K562 (cell line): Measurements from ENCODE around the gene ENTPD8. TPM values are rescaled to one million over a fixed set of nuclear protein-coding genes. Genes with fewer than 3 reads are reported as not detected.

Source experiments
- BCLAF1 ChIP-seq, 2 experiments: fragments of 450-650 bp in 1 of 2; IDR thresholded peaks; 2 replicates each; pipeline ENCODE4 v1.6.1; 2011 to 2017; ENCODE audit warnings: low read depth in 2 of 2, antibody characterized with exemption in 1 of 2, borderline replicate concordance in 1 of 2, low read length in 1 of 2, mild to moderate bottlenecking in 1 of 2, mixed read lengths in 1 of 2; ENCODE audit not compliant: control insufficient read depth in 1 of 2
- BRD4 ChIP-seq: fragments of 200-600 bp; sonication (generic); IDR thresholded peaks from 2 replicates; pipeline ENCODE4 v1.6.1; 2017; ENCODE audit warnings: inconsistent platforms
- CTBP1 ChIP-seq: fragments of 450-650 bp; IDR thresholded peaks from 2 replicates; pipeline ENCODE4 v1.6.1; 2016; ENCODE audit warnings: borderline replicate concordance
- CTCF ChIP-seq, 3 experiments: IDR thresholded peaks in 2 of 3; conservative IDR thresholded peaks in 1 of 3; 2 replicates each; pipeline ENCODE4 v1.5.1; 2011 to 2012; ENCODE audit warnings: low read length in 3 of 3, mild to moderate bottlenecking in 3 of 3, control low read depth in 2 of 3, improper control_type of control experiment in 1 of 3, inconsistent platforms in 1 of 3, low read depth in 1 of 3, mixed read lengths in 1 of 3, moderate library complexity in 1 of 3; ENCODE audit not compliant: insufficient read depth in 2 of 3
- DLX4 ChIP-seq: fragments of 250-450 bp; sonication (Bioruptor Pico); IDR thresholded peaks from 2 replicates; pipeline ENCODE4 v1.6.1; 2021; ENCODE audit warnings: mild to moderate bottlenecking
- EZH2 ChIP-seq: IDR thresholded peaks from 2 replicates; pipeline ENCODE4 v1.6.1; 2012; ENCODE audit warnings: low read depth, mild to moderate bottlenecking, inconsistent platforms, low read length, borderline replicate concordance
- FOS ChIP-seq: IDR thresholded peaks from 3 replicates; pipeline ENCODE4 v1.6.1; 2011; ENCODE audit not compliant: insufficient read length; ENCODE audit errors: extremely low read depth
- FOXK1 ChIP-seq: sonication (generic); formaldehyde crosslinking; IDR thresholded peaks from 2 replicates; pipeline ENCODE4 v1.8.0; 2022; ENCODE audit warnings: missing genetic modification reagents, mild to moderate bottlenecking, borderline replicate concordance
- MAX ChIP-seq: sonication (generic); formaldehyde crosslinking; IDR thresholded peaks from 2 replicates; pipeline ENCODE4 v1.9.0; 2022; ENCODE audit warnings: mild to moderate bottlenecking, missing genetic modification reagents
- MYC ChIP-seq, 2 experiments: fragments of 250-450 bp in 1 of 2; sonication (Bioruptor Pico) in 1 of 2; IDR thresholded peaks; 2 replicates each; pipeline versions ENCODE4 v1.5.1 to v1.6.1; 2012 to 2021; ENCODE audit warnings: low read depth in 2 of 2, borderline replicate concordance in 1 of 2, improper control_type of control experiment in 1 of 2, low read length in 1 of 2, mild to moderate bottlenecking in 1 of 2, moderate library complexity in 1 of 2
- NCOA2 ChIP-seq, 2 experiments: fragments of 450-650 bp; IDR thresholded peaks; 2 replicates each; pipeline ENCODE4 v1.6.1; 2018; ENCODE audit warnings: mild to moderate bottlenecking in 2 of 2, moderate library complexity in 1 of 2; ENCODE audit not compliant: partially characterized antibody in 2 of 2
- NFE2 ChIP-seq: IDR thresholded peaks from 2 replicates; pipeline ENCODE4 v1.6.1; 2014; ENCODE audit warnings: antibody characterized with exemption, low read depth
- TAL1 ChIP-seq: fragments of 450-650 bp; IDR thresholded peaks from 2 replicates; pipeline ENCODE4 v1.6.1; 2016; ENCODE audit warnings: mild to moderate bottlenecking
- TRIM24 ChIP-seq, 2 experiments: fragments of 450-650 bp; IDR thresholded peaks; 2 replicates each; pipeline ENCODE4 v1.6.1; 2016
- ZBTB11 ChIP-seq, 3 experiments: fragments of 200-800 bp in 1 of 3; fragments of 250-450 bp in 1 of 3; fragments of 450-650 bp in 1 of 3; sonication (Bioruptor Pico) in 1 of 3; sonication (Bioruptor generic) in 1 of 3; formaldehyde crosslinking in 1 of 3; IDR thresholded peaks; 2 replicates each; pipeline versions ENCODE4 v1.6.1 to v1.8.0; 2016 to 2022; ENCODE audit warnings: mild to moderate bottlenecking in 2 of 3, missing genetic modification characterization in 2 of 3, missing compliant biosample characterization in 1 of 3, moderate library complexity in 1 of 3
- ZNF165 ChIP-seq: fragments of 250-450 bp; sonication (Bioruptor Pico); IDR thresholded peaks from 2 replicates; pipeline ENCODE4 v1.4.0; 2020; ENCODE audit warnings: borderline replicate concordance
- ZNF695 ChIP-seq: fragments of 450-650 bp; formaldehyde crosslinking; IDR thresholded peaks from 2 replicates; pipeline ENCODE4 v1.4.0; 2020; ENCODE audit warnings: mild to moderate bottlenecking, moderate library complexity
- polyA plus RNA-seq, 8 experiments: library from polyadenylated mRNA; depleted of rRNA in 4 of 8; stranded (reverse) in 5 of 8; unstranded in 3 of 8; fragments of >200 nt; fragmentation: Nextera tagmentation in 2 of 8; fragmentation: Illumina TruSeq in 1 of 8; extraction: Ambion mirVana in 2 of 8; extraction: Trizol in 1 of 8; gene quantifications; 2 replicates each; pipeline versions ENCODE4 v1.2.1 to v1.2.3, GENCODE V29; 2011 to 2014; ENCODE audit warnings: inconsistent platforms in 1 of 8, missing spikeins in 1 of 8
- total RNA-seq, 7 experiments: library from RNA; depleted of rRNA in 6 of 7; stranded (reverse); fragments of >200 nt in 6 of 7; fragmentation: Illumina TruSeq in 2 of 7; extraction: Trizol in 2 of 7; gene quantifications; 2 replicates each; pipeline versions ENCODE4 v1.2.1 to v1.2.3, GENCODE V29; 2011 to 2021; ENCODE audit warnings: low replicate concordance in 1 of 7

The ENTPD8 gene
- total and polyA plus RNA-seq, 9 of the 15 experiments (the other 6 are each of a cell fraction or from before 2014, with no cell fraction given) = 0.06 to 0.27 (median 0.19) TPM; not detected in 5

- TF ChIP-seq MAX (peak; percentile 72), ZNF165 (CRISPR knock-in tag) (no peak), TAL1 (no peak), ZNF695 (CRISPR knock-in tag) (no peak), BCLAF1 (IDR thresholded peaks at IDR 0.05; ENCODE audit: borderline replicate concordance in 1 of 2, control insufficient read depth in 1 of 2, low read depth in 2 of 2, low read length in 1 of 2) (no peak), CTBP1 (peak; percentile 79; the same call in 1 of the 2 replicates), MYC (IDR thresholded peaks at IDR 0.05; ENCODE audit: low read depth, low read length) (peak; percentile 71), MYC (CRISPR knock-in tag; IDR thresholded peaks at IDR 0.05; ENCODE audit: borderline replicate concordance, low read depth) (no peak), ZBTB11 (CRISPR knock-in tag; IDR thresholded peaks at IDR 0.05) (peak in 1 of 3 experiments; percentile 65; a peak in 2 of 6 replicates), BRD4 (no peak), EZH2 (no peak), DLX4 (no peak), NFE2 (peak; percentile 100), FOXK1 (CRISPR knock-in tag) (no peak), NCOA2 (IDR thresholded peaks at IDR 0.05; ENCODE audit: partially characterized antibody in 2 of 2) (no peak), FOS (no peak), CTCF (IDR thresholded peaks at IDR 0.05 in 2 of 3, conservative IDR thresholded peaks at IDR 0.05 in 1 of 3; ENCODE audit: insufficient read depth in 2 of 3, low read depth in 1 of 3, low read length in 3 of 3) (no peak), TRIM24 (IDR thresholded peaks at IDR 0.05) (peak; percentile 41 to 55; a peak in 2 of 4 replicates)
Observed at GRCh38 chr9:137482094-137482781, 41.1 kb upstream of the ENTPD8 start (continued).
